GM23338 (cell line): ENCODE results near the gene ZFHX3. TPM values are rescaled to one million over a fixed set of nuclear protein-coding genes. Genes with fewer than 3 reads are reported as not detected.

Experiments used
- ATAC-seq: fragments of 200-7000 bp; cut with Tn5 transposase; 3 replicates; pipeline ENCODE4 v1.9.1; 2020
- DNase-seq: peaks from one replicate; pipeline ENCODE4 v3.0.0-alpha.2; 2015; ENCODE audit warnings: low spot score
- H2AFZ ChIP-seq: fragments of 200-600 bp; sonication (generic); 2 replicates; pipeline ENCODE4 v1.8.0; 2016; ENCODE audit warnings: antibody characterized with exemption, mild to moderate bottlenecking, moderate library complexity
- H3F3A ChIP-seq: fragments of 200-600 bp; sonication (generic); replicated peaks from 2 replicates; pipeline ENCODE4 v1.8.0; 2017; ENCODE audit warnings: antibody characterized with exemption, mixed run types, low read depth
- H3K27ac ChIP-seq: fragments of 200-600 bp; sonication (generic); 2 replicates; pipeline ENCODE4 v1.6.1; 2016; ENCODE audit warnings: low read depth
- H3K27me3 ChIP-seq: fragments of 200-600 bp; sonication (generic); 2 replicates; pipeline ENCODE4 v1.8.0; 2016; ENCODE audit warnings: mild to moderate bottlenecking, mixed run types, moderate library complexity; ENCODE audit not compliant: insufficient read depth
- H3K36me3 ChIP-seq: fragments of 200-600 bp; sonication (generic); 2 replicates; pipeline ENCODE4 v1.8.0; 2016; ENCODE audit warnings: mild to moderate bottlenecking; ENCODE audit not compliant: insufficient read depth
- H3K4me1 ChIP-seq: fragments of 200-600 bp; sonication (generic); 2 replicates; pipeline ENCODE4 v1.8.0; 2016; ENCODE audit warnings: mild to moderate bottlenecking, moderate library complexity; ENCODE audit not compliant: insufficient read depth
- H3K4me2 ChIP-seq: fragments of 200-600 bp; sonication (generic); 2 replicates; pipeline ENCODE4 v1.7.1; 2017; ENCODE audit warnings: mixed run types
- H3K4me3 ChIP-seq: fragments of 200-600 bp; sonication (generic); 2 replicates; pipeline ENCODE4 v1.6.1; 2016; ENCODE audit warnings: mixed run types
- H3K79me2 ChIP-seq: fragments of 200-600 bp; sonication (generic); replicated peaks from 2 replicates; pipeline ENCODE4 v1.8.0; 2017; ENCODE audit warnings: mild to moderate bottlenecking; ENCODE audit not compliant: insufficient read depth
- H3K9me2 ChIP-seq: fragments of 200-600 bp; sonication (generic); 2 replicates; pipeline ENCODE4 v1.8.0; 2017; ENCODE audit not compliant: insufficient read depth
- H4K20me1 ChIP-seq: fragments of 200-600 bp; sonication (generic); replicated peaks from 2 replicates; pipeline ENCODE4 v1.8.0; 2017; ENCODE audit warnings: mild to moderate bottlenecking; ENCODE audit not compliant: insufficient read depth
- H3K27ac Mint-ChIP-seq: 2 replicates; pipeline ENCODE4 v1.8.0; 2020; ENCODE audit warnings: inconsistent platforms, mild to moderate bottlenecking, moderate library complexity, mixed read lengths
- H3K27me3 Mint-ChIP-seq: 3 replicates; pipeline ENCODE4 v1.8.0; 2022; ENCODE audit warnings: low read depth, mild to moderate bottlenecking, moderate library complexity, mixed read lengths, inconsistent platforms; ENCODE audit not compliant: insufficient read depth, poor library complexity
- H3K36me3 Mint-ChIP-seq: 3 replicates; pipeline ENCODE4 v1.8.0; 2021; ENCODE audit warnings: low read depth, mild to moderate bottlenecking, inconsistent platforms, moderate library complexity, mixed read lengths
- H3K4me1 Mint-ChIP-seq: 3 replicates; pipeline ENCODE4 v1.8.0; 2020; ENCODE audit warnings: mild to moderate bottlenecking, inconsistent platforms, mixed read lengths
- H3K4me3 Mint-ChIP-seq: 3 replicates; pipeline ENCODE4 v1.8.0; 2021; ENCODE audit warnings: moderate library complexity, mild to moderate bottlenecking, inconsistent platforms, mixed read lengths
- H3K9me3 Mint-ChIP-seq: 3 replicates; pipeline ENCODE4 v1.8.0; 2020; ENCODE audit warnings: moderate library complexity, mild to moderate bottlenecking, inconsistent platforms, mixed read lengths
- CREB1 ChIP-seq: fragments of 250-450 bp; sonication (Bioruptor Pico); IDR thresholded peaks from 2 replicates; pipeline ENCODE4 v1.5.0; 2020; ENCODE audit warnings: low read depth, mild to moderate bottlenecking, moderate library complexity
- CTCF ChIP-seq, 2 experiments: fragments of 200-600 bp in 1 of 2; sonication (generic) in 1 of 2; conservative IDR thresholded peaks; 2 replicates each; pipeline versions ENCODE4 v1.5.1 to v1.6.1; 2016 to 2017; ENCODE audit warnings: antibody characterized with exemption in 2 of 2, low read depth in 2 of 2, mild to moderate bottlenecking in 2 of 2, moderate library complexity in 1 of 2
- ETS1 ChIP-seq: IDR thresholded peaks from 2 replicates; pipeline ENCODE4 v1.6.1; 2016; ENCODE audit warnings: antibody characterized with exemption
- EZH2 ChIP-seq: fragments of 200-600 bp; sonication (generic); IDR thresholded peaks from one replicate; pipeline ENCODE4 v1.8.0; 2017; ENCODE audit warnings: antibody characterized with exemption, mild to moderate bottlenecking, low read depth; ENCODE audit not compliant: unreplicated experiment
- JUNB ChIP-seq: IDR thresholded peaks from one replicate; pipeline ENCODE4 v1.6.1; 2016; ENCODE audit warnings: antibody characterized with exemption; ENCODE audit not compliant: unreplicated experiment
- NANOG ChIP-seq: IDR thresholded peaks from 2 replicates; pipeline ENCODE4 v1.6.1; 2016; ENCODE audit warnings: antibody characterized with exemption, borderline replicate concordance
- POLR2AphosphoS5 ChIP-seq: IDR thresholded peaks from 2 replicates; pipeline ENCODE4 v1.6.1; 2016; ENCODE audit warnings: antibody characterized with exemption, low read depth
- REST ChIP-seq: IDR thresholded peaks from one replicate; pipeline ENCODE4 v1.6.1; 2018; ENCODE audit warnings: antibody characterized with exemption; ENCODE audit not compliant: unreplicated experiment
- STAT1 ChIP-seq: IDR thresholded peaks from one replicate; pipeline ENCODE4 v1.6.1; 2016; ENCODE audit warnings: antibody characterized with exemption; ENCODE audit not compliant: unreplicated experiment
- ZNF331 ChIP-seq: fragments of 250-450 bp; sonication (Bioruptor Pico); IDR thresholded peaks from 2 replicates; pipeline ENCODE4 v1.5.0; 2020; ENCODE audit warnings: low read depth, mild to moderate bottlenecking, moderate library complexity
- polyA plus RNA-seq: library from polyadenylated mRNA; unstranded; fragments of >200 nt; fragmentation: Nextera tagmentation; extraction: Ambion mirVana; gene quantifications from 2 replicates; pipeline ENCODE4 v1.2.1, GENCODE V29; 2016
- total RNA-seq: library from RNA; depleted of rRNA; stranded (reverse); fragments of >200 nt; shearing (Covaris generic); gene quantifications from 2 replicates; pipeline ENCODE4 v1.2.3, GENCODE V29; 2014

Gene ZFHX3
- total and polyA plus RNA-seq, 2 experiments from 2014 or later: 1.0 to 1.5 TPM

- Mint-ChIP-seq H3K4me1 (peaks cover 6% of the 10 kb centered on the region; the same call in 2 of the 3 replicates), H3K9me3 (no peaks in the 10 kb centered on the region), H3K27ac (no peak overlapping the region), H3K27me3 (peaks cover 6% of the 10 kb centered on the region), H3K4me3 (no peak overlapping the region), H3K36me3 (no peaks in the 10 kb centered on the region)
- H4K20me1 ChIP-seq: no peaks in the 10 kb centered on the region
- no peak overlapping the region for H3K27ac ChIP-seq
- H3K27me3 ChIP-seq: no peaks in the 10 kb centered on the region
- no peak for ATAC-seq
- no peaks in the 10 kb centered on the region for H3K4me1 ChIP-seq
- no peak for TF ChIP-seq ZNF331
- TF ChIP-seq EZH2: no peak
- TF ChIP-seq STAT1: no peak
- TF ChIP-seq CREB1 (CRISPR knock-in tag): no peak
- no peak for TF ChIP-seq CTCF (conservative IDR thresholded peaks at IDR 0.05; ENCODE audit: low read depth in 2 of 2)
- no peak for TF ChIP-seq ETS1
- no peak for TF ChIP-seq NANOG
- no peak for TF ChIP-seq POLR2AphosphoS5
- no peak for TF ChIP-seq JUNB
- no peak for TF ChIP-seq REST
- DNase-seq: no peak
- no peak overlapping the region for H3K4me3 ChIP-seq
- H3K9me2 ChIP-seq: no peaks in the 10 kb centered on the region
- no peak overlapping the region for H3K4me2 ChIP-seq
- no peak overlapping the region for H2AFZ ChIP-seq
- no peaks in the 10 kb centered on the region for H3F3A ChIP-seq
- H3K79me2 ChIP-seq: no peaks in the 10 kb centered on the region
- H3K36me3 ChIP-seq: no peaks in the 10 kb centered on the region
Measured at GRCh38 chr16:72956124-72957064, 91.5 kb downstream of the ZFHX3 start.
